Measurements from ENCODE around the gene IQCF6. TPM values are rescaled to one million over a fixed set of nuclear protein-coding genes. Genes with fewer than 3 reads are reported as not detected.

IQCF6 gene
- total and polyA plus RNA-seq, 8 donors = not detected

DNA sequence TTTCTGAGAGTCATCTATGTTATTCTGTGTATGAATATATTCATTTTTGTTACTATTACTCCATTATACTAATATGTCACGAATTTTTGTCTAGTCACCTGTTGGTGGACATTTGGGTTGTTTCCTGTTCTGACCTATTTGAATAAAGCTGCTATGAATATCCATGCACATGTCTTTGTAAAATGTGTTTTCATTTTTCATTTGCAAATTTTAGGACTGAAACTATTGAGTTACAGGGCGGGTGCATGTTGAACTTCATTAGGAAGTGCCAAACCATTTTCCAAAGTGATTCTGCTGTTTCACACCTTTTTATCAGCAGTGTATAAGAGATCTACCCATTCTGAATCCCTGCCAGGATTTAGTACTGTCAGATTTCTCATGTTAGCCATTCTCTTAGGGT, 37.7 kb upstream of the IQCF6 start:
- ATAC-seq (no peak), FAIRE-seq (no peak), DNase-seq (no peak)
- intact Hi-C loops (cut with DNase I) = no loop called here
- Histone ChIP-seq H3K4me1 (no peaks in the 10 kb centered on the region), H3K4me3 (no peak overlapping the region), H3K9me3 (no peaks in the 10 kb centered on the region), H3K27me3 (no peaks in the 10 kb centered on the region), H3K36me3 (no peaks in the 10 kb centered on the region), H3K27ac (no peak overlapping the region)
- 57 to 68% methylated on average over 2 of the region's 2 CpGs for WGBS, 2 donors
- TF ChIP-seq, protein P1, sequence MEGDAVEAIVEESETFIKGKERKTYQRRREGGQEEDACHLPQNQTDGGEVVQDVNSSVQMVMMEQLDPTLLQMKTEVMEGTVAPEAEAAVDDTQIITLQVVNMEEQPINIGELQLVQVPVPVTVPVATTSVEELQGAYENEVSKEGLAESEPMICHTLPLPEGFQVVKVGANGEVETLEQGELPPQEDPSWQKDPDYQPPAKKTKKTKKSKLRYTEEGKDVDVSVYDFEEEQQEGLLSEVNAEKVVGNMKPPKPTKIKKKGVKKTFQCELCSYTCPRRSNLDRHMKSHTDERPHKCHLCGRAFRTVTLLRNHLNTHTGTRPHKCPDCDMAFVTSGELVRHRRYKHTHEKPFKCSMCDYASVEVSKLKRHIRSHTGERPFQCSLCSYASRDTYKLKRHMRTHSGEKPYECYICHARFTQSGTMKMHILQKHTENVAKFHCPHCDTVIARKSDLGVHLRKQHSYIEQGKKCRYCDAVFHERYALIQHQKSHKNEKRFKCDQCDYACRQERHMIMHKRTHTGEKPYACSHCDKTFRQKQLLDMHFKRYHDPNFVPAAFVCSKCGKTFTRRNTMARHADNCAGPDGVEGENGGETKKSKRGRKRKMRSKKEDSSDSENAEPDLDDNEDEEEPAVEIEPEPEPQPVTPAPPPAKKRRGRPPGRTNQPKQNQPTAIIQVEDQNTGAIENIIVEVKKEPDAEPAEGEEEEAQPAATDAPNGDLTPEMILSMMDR (IDR thresholded peaks at IDR 0.05) = no peak

DNA sequence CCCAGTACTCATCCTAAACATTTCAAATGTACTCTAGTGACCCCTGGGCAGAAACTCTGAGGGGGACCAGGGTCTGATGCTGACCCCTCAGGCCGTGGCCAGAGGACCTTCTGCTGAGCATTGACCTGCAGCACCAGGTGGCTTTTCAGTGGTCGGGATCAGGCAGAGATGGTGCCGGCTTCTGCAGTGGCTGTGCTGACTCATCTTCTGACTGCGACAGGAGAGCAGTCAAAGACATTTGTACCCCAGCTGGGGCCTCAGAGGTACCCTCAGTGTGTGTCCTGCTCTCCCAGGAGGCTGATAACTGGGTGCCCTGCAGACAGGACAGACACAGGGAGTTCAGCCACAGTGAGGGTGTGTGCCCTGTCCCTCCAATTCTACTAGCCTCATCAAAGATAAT, 36.6 kb upstream of the IQCF6 start:
- intact Hi-C loops (cut with DNase I) = no loop called here
- ATAC-seq = no peak
- no peak for DNase-seq
- TF ChIP-seq, protein P1 (IDR thresholded peaks at IDR 0.05) = no peak
- Histone ChIP-seq H3K27me3 (no peaks in the 10 kb centered on the region), H3K36me3 (no peaks in the 10 kb centered on the region), H3K4me1 (no peaks in the 10 kb centered on the region), H3K27ac (no peak overlapping the region), H3K9me3 (no peaks in the 10 kb centered on the region), H3K4me3 (no peak overlapping the region)
- FAIRE-seq = no peak
- 49 to 51% methylated on average over 4 of the region's 4 CpGs for WGBS, 2 donors

DNA sequence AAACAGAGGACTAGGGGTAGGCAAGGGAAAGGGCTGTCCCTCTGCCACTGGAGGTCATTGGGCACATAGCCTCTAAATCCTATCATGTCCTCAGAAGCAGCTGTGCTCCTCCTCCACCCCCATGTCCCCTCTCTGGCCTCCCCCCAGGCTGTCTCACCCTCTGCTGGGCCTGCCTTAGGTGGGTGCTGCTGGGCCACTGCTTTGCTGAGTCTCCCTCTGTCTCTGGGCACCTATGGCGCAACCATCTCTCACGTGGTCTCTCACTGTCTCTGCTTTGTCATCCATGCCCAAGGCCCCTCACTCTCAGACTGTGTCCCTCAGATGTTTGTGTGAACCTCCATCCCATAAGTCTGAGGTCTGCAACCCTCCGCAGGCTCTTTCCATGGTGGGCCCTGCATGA, 35.0 kb upstream of the IQCF6 start:
- Histone ChIP-seq H3K4me3 (no peak overlapping the region), H3K27ac (no peak overlapping the region), H3K9me3 (no peaks in the 10 kb centered on the region), H3K4me1 (no peaks in the 10 kb centered on the region), H3K27me3 (no peaks in the 10 kb centered on the region), H3K36me3 (no peaks in the 10 kb centered on the region)
- 82 to 84% methylated on average over 3 of the region's 3 CpGs for WGBS, 2 donors
- no peak for FAIRE-seq
- no peak for ATAC-seq
- intact Hi-C loops (cut with DNase I) = no loop called here
- no peak for DNase-seq
- TF ChIP-seq, protein P1 (IDR thresholded peaks at IDR 0.05) = no peak

DNA sequence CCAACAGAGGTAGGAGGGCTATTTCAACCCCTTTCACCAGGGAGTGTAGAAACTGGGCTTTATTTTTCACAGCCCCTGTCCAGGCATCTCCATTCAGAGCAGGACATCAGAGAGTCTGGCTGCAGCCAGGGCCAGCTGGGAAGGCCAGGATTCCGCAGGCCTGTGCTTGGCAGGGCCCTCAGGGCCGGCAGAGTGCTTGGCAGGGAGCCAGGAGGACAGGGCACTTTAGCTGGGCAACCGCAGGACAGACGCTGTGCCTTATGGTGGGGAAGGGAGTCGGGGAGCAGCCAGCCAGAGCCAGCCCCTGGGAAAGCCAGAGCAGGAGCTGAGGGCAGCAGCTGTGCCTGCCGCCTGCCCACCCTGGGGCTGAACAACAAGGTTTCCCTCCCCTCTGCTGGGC, 34.5 kb upstream of the IQCF6 start:
- intact Hi-C loops (cut with DNase I) = no loop called here
- FAIRE-seq (no peak), DNase-seq (peak in 4 of 6 donors; percentile 16 to 68 (median 52)), ATAC-seq (no peak)
- Histone ChIP-seq H3K36me3 (no peaks in the 10 kb centered on the region), H3K4me3 (no peak overlapping the region), H3K9me3 (no peaks in the 10 kb centered on the region), H3K27ac (no peak overlapping the region), H3K4me1 (no peaks in the 10 kb centered on the region), H3K27me3 (no peaks in the 10 kb centered on the region)
- TF ChIP-seq, protein P1 (IDR thresholded peaks at IDR 0.05) = no peak
- whole genome bisulfite sequencing, 2 donors = 30 to 44% methylated on average over 5 to 6 of the region's 6 CpGs

DNA sequence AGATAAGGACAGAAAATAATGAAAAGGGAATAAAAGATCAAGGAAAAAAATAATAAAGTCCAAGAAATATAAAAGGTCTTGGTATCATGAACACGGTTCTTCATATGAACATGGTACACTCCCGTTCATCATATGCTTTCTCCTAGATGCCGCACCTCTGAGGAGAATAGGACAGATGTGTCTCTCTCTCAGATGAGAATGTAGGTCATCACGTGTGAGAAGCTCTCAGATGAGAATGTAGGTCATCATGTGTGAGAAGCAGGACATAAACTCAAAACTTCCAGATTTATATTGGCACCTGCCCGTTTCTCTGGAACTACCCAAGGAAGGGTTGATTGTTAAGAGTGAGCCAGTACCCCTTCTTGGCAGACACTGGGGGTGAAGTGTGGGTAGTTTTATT, 29.9 kb upstream of the IQCF6 start:
- TF ChIP-seq, protein P1 (IDR thresholded peaks at IDR 0.05) = no peak
- no peaks in the 10 kb centered on the region for H3K36me3 ChIP-seq
- 77 to 80% methylated on average over 5 of the region's 5 CpGs for WGBS, 2 donors
- H3K27ac ChIP-seq = no peak overlapping the region
- no peaks in the 10 kb centered on the region for H3K27me3 ChIP-seq
- no peaks in the 10 kb centered on the region for H3K4me1 ChIP-seq
- no peaks in the 10 kb centered on the region for H3K9me3 ChIP-seq
- no peak overlapping the region for H3K4me3 ChIP-seq
- FAIRE-seq (no peak), DNase-seq (no peak), ATAC-seq (no peak)
- intact Hi-C loops (cut with DNase I) = loop anchor here (10.0 kb wide), 3 partner anchors 94 to 414 kb away; partner anchors contain the start of genes DCAF1 (in 1 of the 3) and RBM15B (in 1 of the 3)
